NT2/D1 (cell line): ENCODE results near the gene KMT2A.
"Not testable (repeated sequence)": the region's sequence is repeated elsewhere in the genome, so short reads cannot be mapped to it uniquely, and the experiment has no call there.

Experiments
- DNase-seq: peaks from one replicate; pipeline ENCODE4 v3.0.0-alpha.2; 2011; ENCODE audit warnings: low read depth, low spot score
- H3K27me3 ChIP-seq: 2 replicates; pipeline ENCODE4 v1.6.0; 2011; ENCODE audit warnings: mild to moderate bottlenecking; ENCODE audit not compliant: insufficient read length, insufficient read depth
- H3K36me3 ChIP-seq: 2 replicates; pipeline ENCODE4 v1.6.1; 2011; ENCODE audit warnings: mild to moderate bottlenecking, low read length, mixed read lengths; ENCODE audit not compliant: insufficient read depth, insufficient read length
- H3K4me1 ChIP-seq: 2 replicates; pipeline ENCODE4 v1.5.1; 2011; ENCODE audit not compliant: insufficient read depth, insufficient read length
- H3K4me3 ChIP-seq: 2 replicates; pipeline ENCODE4 v1.5.1; 2011; ENCODE audit warnings: low read depth; ENCODE audit not compliant: insufficient read length
- H3K9ac ChIP-seq: 2 replicates; pipeline ENCODE4 v1.6.0; 2011; ENCODE audit warnings: low read depth; ENCODE audit not compliant: insufficient read length
- H3K9me3 ChIP-seq: 2 replicates; pipeline ENCODE4 v1.5.1; 2011; ENCODE audit warnings: mild to moderate bottlenecking, low read length; ENCODE audit not compliant: insufficient read depth
- SUZ12 ChIP-seq: IDR thresholded peaks from 2 replicates; pipeline ENCODE4 v1.6.1; 2011; ENCODE audit not compliant: insufficient read length, insufficient read depth; ENCODE audit errors: extremely low read depth
- YY1 ChIP-seq: IDR thresholded peaks from 2 replicates; pipeline ENCODE4 v1.6.1; 2011; ENCODE audit not compliant: insufficient read length, insufficient read depth
- ZNF274 ChIP-seq: IDR thresholded peaks from 2 replicates; pipeline ENCODE4 v1.6.1; 2011; ENCODE audit warnings: mild to moderate bottlenecking, low read depth, low read length

The KMT2A gene

DNA sequence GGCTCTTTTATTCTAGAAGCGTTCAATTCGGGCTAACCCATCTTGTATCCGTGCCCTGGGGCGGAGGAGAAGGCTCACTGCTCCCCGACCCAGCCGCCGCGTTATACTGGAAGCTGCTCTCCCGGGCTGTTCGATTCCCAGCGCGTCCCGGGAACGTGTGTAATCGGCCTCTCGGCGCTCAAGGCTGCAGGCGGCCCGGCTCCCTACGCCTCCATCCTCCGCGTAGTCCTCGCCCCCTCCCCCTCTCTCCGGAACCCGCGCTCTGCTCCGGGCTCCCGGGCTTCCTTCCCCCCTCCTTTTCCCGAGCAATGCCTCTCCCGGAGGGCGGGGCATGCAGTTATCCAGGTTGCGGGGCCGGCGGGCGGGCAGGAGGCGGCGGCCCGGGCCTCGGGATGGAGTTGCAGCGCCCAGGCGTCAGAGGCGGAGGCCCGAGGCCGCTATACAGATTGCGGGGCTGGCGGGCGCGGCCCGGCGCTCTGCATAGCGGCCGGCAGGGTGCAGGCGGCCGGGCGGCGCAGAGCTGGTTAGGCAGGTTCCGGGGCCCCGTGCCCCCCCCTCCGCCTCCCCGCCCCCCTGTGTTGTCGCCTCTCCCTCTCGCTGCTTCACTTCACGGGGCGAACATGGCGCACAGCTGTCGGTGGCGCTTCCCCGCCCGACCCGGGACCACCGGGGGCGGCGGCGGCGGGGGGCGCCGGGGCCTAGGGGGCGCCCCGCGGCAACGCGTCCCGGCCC is at the start of gene KMT2A:
KMT2A (plus strand) TSS at position 600 of the 732 bp plus-strand sequence; CDS start at position 621, 21 bp downstream.
- Histone ChIP-seq H3K27me3 (no peaks in the 10 kb centered on the region), H3K9ac (peak within 1 kb of the TSS; percentile 94), H3K9me3 (no peaks in the 10 kb centered on the region), H3K36me3 (peaks cover 21% of the 10 kb centered on the region), H3K4me3 (peak within 1 kb of the TSS; percentile 79), H3K4me1 (no peaks in the 10 kb centered on the region)
- TF ChIP-seq SUZ12: no peak
- peak; percentile 22 for TF ChIP-seq YY1
- DNase-seq: peak; percentile 96

GRCh38 chr11:118396097-118396501 is 40.2 kb upstream of the KMT2A start:
- no peaks in the 10 kb centered on the region for H3K27me3 ChIP-seq
- TF ChIP-seq YY1 (no peak), ZNF274 (no peak), SUZ12 (no peak)
- no peak overlapping the region for H3K9ac ChIP-seq
- H3K36me3 ChIP-seq: peaks cover 46% of the 10 kb centered on the region
- DNase-seq: no peak
- H3K9me3 ChIP-seq: no peaks in the 10 kb centered on the region
- H3K4me1 ChIP-seq: no peaks in the 10 kb centered on the region
- H3K4me3 ChIP-seq: no peak overlapping the region

- Histone ChIP-seq H3K9ac (no peak overlapping the region), H3K36me3 (peaks cover 39% of the 10 kb centered on the region)
Measured at GRCh38 chr11:118397448-118397847, 38.8 kb upstream of the KMT2A start.

GRCh38 chr11:118398791-118399559 is 37.3 kb upstream of the KMT2A start:
- H3K36me3 ChIP-seq: peaks cover 33% of the 10 kb centered on the region
- H3K4me1 ChIP-seq: no peaks in the 10 kb centered on the region
- DNase-seq: no peak
- no peak for TF ChIP-seq ZNF274
- no peak for TF ChIP-seq SUZ12
- TF ChIP-seq YY1: no peak
- no peak overlapping the region for H3K9ac ChIP-seq
- no peaks in the 10 kb centered on the region for H3K9me3 ChIP-seq
- no peaks in the 10 kb centered on the region for H3K27me3 ChIP-seq
- no peak overlapping the region for H3K4me3 ChIP-seq

More at GRCh38 chr11:118397448-118397847, 38.8 kb upstream of the KMT2A start:
- no peaks in the 10 kb centered on the region for H3K27me3 ChIP-seq
- no peak overlapping the region for H3K4me3 ChIP-seq
- TF ChIP-seq SUZ12 (no peak), YY1 (no peak), ZNF274 (no peak)
- DNase-seq: no peak
- no peaks in the 10 kb centered on the region for H3K9me3 ChIP-seq
- H3K4me1 ChIP-seq: no peaks in the 10 kb centered on the region

GRCh38 chr11:118401151-118401879 is 35.0 kb upstream of the KMT2A start, which contains the start of gene ATP5MG:
Gene ATP5MG, plus strand, starts transcription at chr11:118401606. Its CDS starts 60 bp downstream, at chr11:118401666.
- no peaks in the 10 kb centered on the region for H3K4me1 ChIP-seq
- H3K9ac ChIP-seq: peak within 1 kb of the TSS; percentile 94
- peak within 1 kb of the TSS; percentile 71 for H3K4me3 ChIP-seq
- peak; percentile 84 for DNase-seq
- TF ChIP-seq ZNF274 (no peak), SUZ12 (no peak), YY1 (no peak)
- no peaks in the 10 kb centered on the region for H3K9me3 ChIP-seq
- peaks cover 36% of the 10 kb centered on the region for H3K36me3 ChIP-seq
- H3K27me3 ChIP-seq: no peaks in the 10 kb centered on the region

- H3K36me3 ChIP-seq: peaks cover 37% of the 10 kb centered on the region
- no peaks in the 10 kb centered on the region for H3K9me3 ChIP-seq
- H3K4me1 ChIP-seq: no peaks in the 10 kb centered on the region
- no peak for DNase-seq
- H3K4me3 ChIP-seq: peak overlapping the region; percentile 71
- H3K9ac ChIP-seq: peak overlapping the region; percentile 94
- H3K27me3 ChIP-seq: no peaks in the 10 kb centered on the region
- TF ChIP-seq YY1 (no peak), SUZ12 (no peak), ZNF274 (no peak)
Measured at GRCh38 chr11:118401880-118402590, 34.3 kb upstream of the KMT2A start.

GRCh38 chr11:118402594-118402993 is 33.7 kb upstream of the KMT2A start:
- peaks cover 43% of the 10 kb centered on the region for H3K36me3 ChIP-seq
- DNase-seq, H3K4me1 ChIP-seq, H3K27me3 ChIP-seq, H3K9me3 ChIP-seq: not testable (repeated sequence)
- H3K4me3 ChIP-seq: peak overlapping the region; percentile 71
- peak overlapping the region; percentile 94 for H3K9ac ChIP-seq
